RWPE2 (cell line): ENCODE data around the gene JAZF1.

ENCODE experiments used
- ATAC-seq: fragments of 200-7000 bp; cut with Tn5 transposase; 3 replicates; pipeline ENCODE4 v1.9.1; 2021; ENCODE audit warnings: low read depth
- DNase-seq: peaks from one replicate; pipeline ENCODE4 v3.0.0-alpha.2; 2020; ENCODE audit warnings: low spot score
- H3K27ac ChIP-seq: fragments of 450-650 bp; 2 replicates; pipeline ENCODE4 v1.5.1; 2017; ENCODE audit warnings: mild to moderate bottlenecking; ENCODE audit not compliant: poor library complexity, severe bottlenecking
- H3K27me3 ChIP-seq: fragments of 250-450 bp; sonication (Bioruptor Pico); 2 replicates; pipeline ENCODE4 v1.5.1; 2021; ENCODE audit warnings: mild to moderate bottlenecking, moderate library complexity; ENCODE audit not compliant: insufficient read depth, poor library complexity, severe bottlenecking
- H3K36me3 ChIP-seq: fragments of 250-450 bp; sonication (Bioruptor Pico); 2 replicates; pipeline ENCODE4 v1.5.1; 2020; ENCODE audit warnings: low read depth, mild to moderate bottlenecking, moderate library complexity
- H3K4me1 ChIP-seq: fragments of 250-450 bp; sonication (Bioruptor Pico); 2 replicates; pipeline ENCODE4 v1.5.1; 2021; ENCODE audit warnings: mild to moderate bottlenecking, moderate library complexity; ENCODE audit not compliant: insufficient read depth, poor library complexity, severe bottlenecking
- H3K4me3 ChIP-seq: fragments of 250-450 bp; sonication (Bioruptor Pico); 2 replicates; pipeline ENCODE4 v1.5.1; 2021; ENCODE audit warnings: mild to moderate bottlenecking, moderate library complexity; ENCODE audit not compliant: severe bottlenecking
- H3K9me3 ChIP-seq: fragments of 250-450 bp; sonication (Bioruptor Pico); 2 replicates; pipeline ENCODE4 v1.5.1; 2021; ENCODE audit warnings: mild to moderate bottlenecking, moderate library complexity; ENCODE audit not compliant: severe bottlenecking
- CTCF ChIP-seq: fragments of 450-650 bp; IDR thresholded peaks from one replicate; pipeline ENCODE4 v1.5.1; 2017; ENCODE audit warnings: mild to moderate bottlenecking, moderate library complexity; ENCODE audit not compliant: poor library complexity, severe bottlenecking

JAZF1 gene

GRCh38 chr7:28149291-28150101, 31.1 kb downstream of the JAZF1 start:
- no peak for DNase-seq
- Histone ChIP-seq H3K27ac (no peak overlapping the region), H3K36me3 (no peaks in the 10 kb centered on the region), H3K9me3 (no peaks in the 10 kb centered on the region), H3K27me3 (no peaks in the 10 kb centered on the region), H3K4me3 (no peak overlapping the region), H3K4me1 (peaks cover 14% of the 10 kb centered on the region)
- no peak; the same call in 2 of the 3 replicates for ATAC-seq
- TF ChIP-seq CTCF: no peak

GRCh38 chr7:28145931-28146330, 34.7 kb downstream of the JAZF1 start:
- H3K27ac ChIP-seq: no peak overlapping the region
- no peak for TF ChIP-seq CTCF
- ATAC-seq: no peak
- H3K36me3 ChIP-seq: no peaks in the 10 kb centered on the region
- H3K9me3 ChIP-seq: no peaks in the 10 kb centered on the region
- H3K4me3 ChIP-seq: no peak overlapping the region
- DNase-seq: no peak
- H3K27me3 ChIP-seq: no peaks in the 10 kb centered on the region
- no peaks in the 10 kb centered on the region for H3K4me1 ChIP-seq

GRCh38 chr7:28145090-28145626, 35.4 kb downstream of the JAZF1 start:
- no peak for ATAC-seq
- H3K9me3 ChIP-seq: no peaks in the 10 kb centered on the region
- no peaks in the 10 kb centered on the region for H3K36me3 ChIP-seq
- no peak for DNase-seq
- TF ChIP-seq CTCF: no peak
- H3K27me3 ChIP-seq: no peaks in the 10 kb centered on the region
- no peak overlapping the region for H3K4me3 ChIP-seq
- H3K27ac ChIP-seq: no peak overlapping the region
- no peaks in the 10 kb centered on the region for H3K4me1 ChIP-seq

- no peak for TF ChIP-seq CTCF
- no peaks in the 10 kb centered on the region for H3K36me3 ChIP-seq
- ATAC-seq (no peak), DNase-seq (no peak)
- no peaks in the 10 kb centered on the region for H3K4me1 ChIP-seq
- no peaks in the 10 kb centered on the region for H3K27me3 ChIP-seq
- no peaks in the 10 kb centered on the region for H3K9me3 ChIP-seq
- H3K27ac ChIP-seq: no peak overlapping the region
- H3K4me3 ChIP-seq: no peak overlapping the region
Measured at GRCh38 chr7:28144266-28144665, 36.3 kb downstream of the JAZF1 start.

GRCh38 chr7:28142650-28143049, 37.9 kb downstream of the JAZF1 start:
- Histone ChIP-seq H3K4me3 (no peak overlapping the region), H3K9me3 (no peaks in the 10 kb centered on the region), H3K4me1 (no peaks in the 10 kb centered on the region), H3K36me3 (no peaks in the 10 kb centered on the region), H3K27me3 (no peaks in the 10 kb centered on the region), H3K27ac (no peak overlapping the region)
- ATAC-seq: no peak
- no peak for TF ChIP-seq CTCF
- no peak for DNase-seq
